Gastrocnemius medialis (tissue), 4 donors: ENCODE data around the gene CAMK2D. TPM values are rescaled to one million over a fixed set of nuclear protein-coding genes. Genes with fewer than 3 reads are reported as not detected.

ENCODE experiments used
- ATAC-seq, 2 donors: fragments of 150-250 bp; one replicate each; pipeline ENCODE4 v1.9.1; 2016
- DNase-seq, 2 donors: peaks; one replicate each; pipeline ENCODE4 v3.0.0-alpha.2; 2019
- H3K27ac ChIP-seq, 4 donors: fragments of 200-600 bp; sonication (generic); 1 replicate in 1 of 4; 2 replicates in 3 of 4; pipeline ENCODE4 v1.5.1; 2016 to 2018; ENCODE audit warnings: mild to moderate bottlenecking in 2 of 4, moderate library complexity in 1 of 4
- H3K27me3 ChIP-seq, 3 donors: fragments of 200-600 bp; sonication (generic) in 2 of 3; 1 replicate in 1 of 3; 2 replicates in 2 of 3; pipeline versions ENCODE4 v1.5.1 to v1.6.0; 2016 to 2019; ENCODE audit warnings: mild to moderate bottlenecking in 1 of 3, moderate library complexity in 1 of 3
- H3K36me3 ChIP-seq, 2 donors: fragments of 200-600 bp; sonication (generic) in 1 of 2; one replicate each; pipeline ENCODE4 v1.5.1; 2017 to 2018
- H3K4me1 ChIP-seq, 2 donors: fragments of 200-600 bp; sonication (generic) in 1 of 2; one replicate each; pipeline ENCODE4 v1.5.1; 2016 to 2017; ENCODE audit warnings: mild to moderate bottlenecking in 2 of 2
- H3K4me3 ChIP-seq, 4 donors: fragments of 200-600 bp; sonication (generic) in 3 of 4; 1 replicate in 1 of 4; 2 replicates in 3 of 4; pipeline ENCODE4 v1.5.1; 2016 to 2019; ENCODE audit warnings: mild to moderate bottlenecking in 2 of 4
- H3K9me3 ChIP-seq, 3 donors: fragments of 200-600 bp; sonication (generic) in 2 of 3; 1 replicate in 1 of 3; 2 replicates in 2 of 3; pipeline ENCODE4 v1.5.1; 2016 to 2019
- POLR2A ChIP-seq, 2 donors: fragments of 450-650 bp; IDR thresholded peaks; one replicate each; pipeline ENCODE4 v1.6.1; 2017; ENCODE audit warnings: antibody characterized with exemption in 2 of 2, mild to moderate bottlenecking in 2 of 2, moderate library complexity in 2 of 2
- in situ Hi-C, 4 donors: fragments of 200-750 bp; cut with MboI; loops; one replicate each; pipeline versions ENCODE4 v1.15.0 to v1.8.0; 2017; ENCODE audit warnings: low sequenced_read_pairs in 4 of 4
- intact Hi-C: fragments of 100-400 bp; cut with DNase I; formaldehyde crosslinking; loops from one replicate; pipeline ENCODE4 v1.15.1; 2023; ENCODE audit warnings: low total_unique reads
- total RNA-seq, 4 donors: library from RNA; depleted of rRNA; stranded (reverse); fragments of >200 nt; gene quantifications; one replicate each; pipeline versions ENCODE4 v1.1.0 to v1.2.3, GENCODE V29; 2016
- TF ChIP-seq, protein P1 (sequence below), 5 experiments: fragments of 450-650 bp in 3 of 5; fragments of 200-600 bp in 2 of 5; sonication (generic) in 2 of 5; IDR thresholded peaks in 4 of 5; conservative IDR thresholded peaks in 1 of 5; 1 replicate in 4 of 5; 2 replicates in 1 of 5; pipeline ENCODE4 v1.5.1; 2016 to 2019; ENCODE audit warnings: antibody characterized with exemption in 5 of 5, mild to moderate bottlenecking in 3 of 5, moderate library complexity in 3 of 5

CAMK2D gene
- total RNA-seq, 4 donors from 2014 or later, result 73.2 to 149 (median 119) TPM

DNA sequence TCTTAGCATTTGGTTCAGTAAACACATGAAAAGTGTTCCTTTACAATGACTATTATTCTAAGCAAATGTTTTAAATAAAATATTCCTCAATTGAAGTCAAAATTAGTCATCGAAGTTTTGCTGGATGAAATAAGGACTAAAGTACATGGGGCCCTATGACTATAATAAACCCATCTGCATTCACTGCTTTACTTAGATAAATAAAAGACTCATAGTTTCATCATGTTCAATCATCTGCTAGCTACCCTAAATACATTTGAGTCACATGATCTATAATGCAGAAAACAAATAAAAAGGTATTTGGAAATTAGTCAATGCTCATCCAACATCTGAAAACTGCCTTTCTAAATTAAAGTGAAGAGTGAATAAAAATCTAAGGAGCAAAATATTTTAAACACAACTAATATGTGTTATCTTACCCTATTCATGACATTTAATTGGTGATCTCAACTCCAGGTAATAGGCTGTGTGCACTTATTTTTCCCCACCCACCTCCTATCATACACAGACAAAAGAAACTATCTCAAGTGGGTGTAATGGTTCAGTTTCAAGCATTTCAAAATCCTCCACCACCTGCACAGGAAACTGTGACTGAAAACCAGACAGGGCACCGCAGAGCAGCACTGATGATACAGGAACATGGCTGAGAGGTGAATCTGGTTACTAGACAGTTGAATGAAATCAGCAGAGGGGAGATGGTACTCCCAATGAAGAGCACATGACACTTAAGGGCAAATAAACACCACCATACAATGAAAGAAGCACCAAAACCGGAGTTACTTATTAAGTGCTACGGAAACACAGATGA lies 78.6 kb downstream of the CAMK2D start:
- TF ChIP-seq POLR2A (IDR thresholded peaks at IDR 0.05), result no peak
- TF ChIP-seq, protein P1, sequence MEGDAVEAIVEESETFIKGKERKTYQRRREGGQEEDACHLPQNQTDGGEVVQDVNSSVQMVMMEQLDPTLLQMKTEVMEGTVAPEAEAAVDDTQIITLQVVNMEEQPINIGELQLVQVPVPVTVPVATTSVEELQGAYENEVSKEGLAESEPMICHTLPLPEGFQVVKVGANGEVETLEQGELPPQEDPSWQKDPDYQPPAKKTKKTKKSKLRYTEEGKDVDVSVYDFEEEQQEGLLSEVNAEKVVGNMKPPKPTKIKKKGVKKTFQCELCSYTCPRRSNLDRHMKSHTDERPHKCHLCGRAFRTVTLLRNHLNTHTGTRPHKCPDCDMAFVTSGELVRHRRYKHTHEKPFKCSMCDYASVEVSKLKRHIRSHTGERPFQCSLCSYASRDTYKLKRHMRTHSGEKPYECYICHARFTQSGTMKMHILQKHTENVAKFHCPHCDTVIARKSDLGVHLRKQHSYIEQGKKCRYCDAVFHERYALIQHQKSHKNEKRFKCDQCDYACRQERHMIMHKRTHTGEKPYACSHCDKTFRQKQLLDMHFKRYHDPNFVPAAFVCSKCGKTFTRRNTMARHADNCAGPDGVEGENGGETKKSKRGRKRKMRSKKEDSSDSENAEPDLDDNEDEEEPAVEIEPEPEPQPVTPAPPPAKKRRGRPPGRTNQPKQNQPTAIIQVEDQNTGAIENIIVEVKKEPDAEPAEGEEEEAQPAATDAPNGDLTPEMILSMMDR (IDR thresholded peaks at IDR 0.05 in 4 of 5, conservative IDR thresholded peaks at IDR 0.05 in 1 of 5), result no peak
- in situ Hi-C loops, result no loop called here
- Histone ChIP-seq H3K36me3 (no peaks in the 10 kb centered on the region), H3K27me3 (no peaks in the 10 kb centered on the region), H3K4me1 (peaks cover 50 to 53% of the 10 kb centered on the region in 2 donors), H3K27ac (peak overlapping the region; percentile 75 to 80 (median 78)), H3K9me3 (no peaks in the 10 kb centered on the region), H3K4me3 (no peak overlapping the region)
- ATAC-seq (no peak), DNase-seq (no peak)
- intact Hi-C loops, result loop anchor here (10.0 kb wide), 1 partner anchor 288 kb away; no protein-coding TSS in a partner anchor

DNA sequence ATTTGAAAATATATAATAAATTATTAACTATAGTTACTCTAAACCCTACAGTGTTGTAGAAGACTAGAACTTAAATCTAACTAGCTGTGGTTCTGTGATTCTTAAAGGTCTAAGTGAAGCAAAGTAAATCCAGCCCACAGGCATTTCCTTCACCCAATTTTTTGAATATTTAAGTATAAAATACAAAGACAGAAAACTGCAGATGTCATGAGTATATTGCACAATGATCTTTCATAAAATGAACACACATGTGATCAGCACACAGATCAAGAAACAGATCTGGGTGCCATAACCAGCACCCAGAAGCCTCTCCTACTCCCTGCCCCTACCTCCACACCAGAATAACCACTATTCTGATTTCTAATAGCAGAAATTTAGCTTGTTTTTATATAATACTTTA lies 82.9 kb downstream of the CAMK2D start:
- DNase-seq (no peak), ATAC-seq (no peak)
- Histone ChIP-seq H3K4me3 (no peak overlapping the region), H3K27me3 (no peaks in the 10 kb centered on the region), H3K36me3 (no peaks in the 10 kb centered on the region), H3K4me1 (peaks cover 67 to 77% of the 10 kb centered on the region in 2 donors), H3K9me3 (no peaks in the 10 kb centered on the region), H3K27ac (peak overlapping the region in 1 of 4 donors; percentile 8)
- TF ChIP-seq POLR2A (IDR thresholded peaks at IDR 0.05), result no peak
- TF ChIP-seq, protein P1 (IDR thresholded peaks at IDR 0.05 in 4 of 5, conservative IDR thresholded peaks at IDR 0.05 in 1 of 5), result no peak
- intact Hi-C loops (no loop called here), in situ Hi-C loops (no loop called here)

DNA sequence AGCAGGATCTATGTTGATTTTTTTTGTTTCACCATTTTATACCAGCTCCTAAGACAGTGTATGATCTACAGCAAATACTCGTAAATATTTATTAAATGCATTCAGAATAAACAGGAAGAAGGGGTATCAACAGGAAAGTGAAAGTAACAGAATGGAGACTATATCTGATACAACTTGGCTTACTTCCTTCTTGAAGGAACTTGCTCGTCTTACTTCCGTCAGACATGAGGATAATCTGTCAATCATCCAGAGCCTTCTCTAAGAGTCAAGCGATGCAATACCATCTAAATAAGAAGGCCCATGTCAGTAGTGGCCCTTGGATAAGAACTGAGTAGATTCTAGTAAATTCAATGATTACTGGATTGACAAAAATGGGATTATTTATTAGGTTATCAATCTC lies 84.2 kb downstream of the CAMK2D start:
- H3K27ac ChIP-seq, result peak overlapping the region in 2 of 4 donors; percentile 23 to 37

DNA sequence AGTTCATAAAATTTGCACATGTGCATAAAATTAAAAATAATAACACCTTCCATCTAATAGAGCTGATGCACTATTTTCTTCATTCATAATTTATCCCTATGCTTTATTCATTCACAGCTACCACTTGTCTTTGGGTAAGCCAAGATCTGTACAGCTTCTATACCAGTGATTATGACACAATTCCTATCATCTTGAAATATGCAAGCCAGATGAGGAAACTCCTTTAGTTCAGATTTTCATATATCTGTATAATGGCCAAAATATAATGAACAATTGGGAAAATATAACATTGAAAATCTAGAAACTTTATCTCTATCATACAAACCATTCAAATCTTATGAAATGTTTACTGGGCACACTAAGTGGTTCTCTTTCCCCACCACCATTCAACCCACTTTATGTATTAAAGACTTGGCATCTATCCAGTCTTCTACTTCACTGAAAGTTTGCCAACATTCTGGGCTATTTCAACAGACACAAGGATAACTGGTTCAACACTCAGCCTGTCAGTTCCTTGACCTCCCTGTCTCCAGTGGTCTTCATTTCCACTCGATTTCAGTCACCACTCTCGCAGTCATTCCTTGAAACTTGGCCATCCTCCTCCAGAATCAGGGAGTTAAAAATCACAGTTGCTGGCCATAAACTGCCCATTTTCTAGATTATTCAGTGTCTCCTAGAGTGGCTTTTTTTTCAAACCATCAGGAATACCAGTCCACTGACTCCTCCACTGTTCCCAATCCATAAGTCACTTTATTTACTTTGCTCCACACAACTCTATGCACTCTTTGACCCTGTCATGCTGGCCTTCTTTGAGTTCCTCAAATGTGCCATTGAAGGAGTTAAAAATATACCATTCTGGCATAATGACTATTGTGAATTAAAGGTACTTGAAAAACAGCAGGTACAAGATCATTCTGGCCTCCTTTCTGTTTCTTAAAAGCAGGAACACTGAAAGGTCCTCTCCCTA lies 85.5 kb downstream of the CAMK2D start:
- H3K9me3 ChIP-seq, result no peaks in the 10 kb centered on the region
- DNase-seq (no peak), ATAC-seq (no peak)
- no peaks in the 10 kb centered on the region for H3K27me3 ChIP-seq
- TF ChIP-seq, protein P1 (IDR thresholded peaks at IDR 0.05 in 4 of 5, conservative IDR thresholded peaks at IDR 0.05 in 1 of 5), result no peak
- no peak for TF ChIP-seq POLR2A (IDR thresholded peaks at IDR 0.05)
- H3K36me3 ChIP-seq, result no peaks in the 10 kb centered on the region
- no peak overlapping the region for H3K4me3 ChIP-seq
- intact Hi-C loops (no loop called here), in situ Hi-C loops (no loop called here)
- H3K4me1 ChIP-seq, result peaks cover 54 to 68% of the 10 kb centered on the region in 2 donors
- H3K27ac ChIP-seq, result peak overlapping the region in 2 of 4 donors; percentile 21 to 37

More for the DNA sequence above, 84.2 kb downstream of the CAMK2D start:
- DNase-seq (no peak), ATAC-seq (peak in 1 of 2 donors; percentile 74)
- Histone ChIP-seq H3K36me3 (no peaks in the 10 kb centered on the region), H3K27me3 (no peaks in the 10 kb centered on the region), H3K4me3 (peak overlapping the region in 1 of 4 donors; percentile 6), H3K9me3 (no peaks in the 10 kb centered on the region), H3K4me1 (peaks cover 54 to 68% of the 10 kb centered on the region in 2 donors)
- TF ChIP-seq, protein P1 (IDR thresholded peaks at IDR 0.05 in 4 of 5, conservative IDR thresholded peaks at IDR 0.05 in 1 of 5), result no peak
- TF ChIP-seq POLR2A (IDR thresholded peaks at IDR 0.05), result no peak
- intact Hi-C loops, result no loop called here
- in situ Hi-C loops, result no loop called here
